Upper lobe of right lung (tissue), 1 donor: ENCODE data around the gene RSF1. TPM values are rescaled to one million over a fixed set of nuclear protein-coding genes. Genes with fewer than 3 reads are reported as not detected.
A peak's percentile ranks its signal among the peaks of the same experiment; 100 is the strongest.

Experiments used
- ATAC-seq: fragments of 200-7000 bp; cut with Tn5 transposase; one replicate; pipeline ENCODE4 v1.9.1; 2020; ENCODE audit warnings: mild to moderate bottlenecking, moderate library complexity
- DNase-seq: peaks from one replicate; pipeline ENCODE4 v3.0.0-alpha.2; 2020
- H3K27ac ChIP-seq: fragments of 200-600 bp; one replicate; pipeline ENCODE4 v1.8.0; 2022
- H3K27me3 ChIP-seq: fragments of 200-600 bp; one replicate; pipeline ENCODE4 v1.8.0; 2022; ENCODE audit warnings: mild to moderate bottlenecking
- H3K36me3 ChIP-seq: fragments of 200-600 bp; one replicate; pipeline ENCODE4 v1.8.0; 2022
- H3K4me1 ChIP-seq: fragments of 200-600 bp; one replicate; pipeline ENCODE4 v1.8.0; 2022
- H3K4me3 ChIP-seq: fragments of 200-600 bp; one replicate; pipeline ENCODE4 v1.8.0; 2022; ENCODE audit warnings: mild to moderate bottlenecking
- H3K9me3 ChIP-seq: fragments of 200-600 bp; one replicate; pipeline ENCODE4 v1.8.0; 2022
- intact Hi-C: fragments of 100-400 bp; cut with DNase I; formaldehyde crosslinking; loops from one replicate; pipeline ENCODE4 v1.11.0; 2022
- total RNA-seq: library from RNA; stranded (reverse); fragmentation: NEBNext Ultra II Directional; extraction: Animal tissue kit (Norgen Biotek cat#: 25700); gene quantifications from one replicate; pipeline ENCODE4 v1.2.1, GENCODE V29; 2021
- TF ChIP-seq, protein P1 (sequence below): fragments of 200-600 bp; IDR thresholded peaks from one replicate; pipeline ENCODE4 v1.8.0; 2022; ENCODE audit warnings: antibody characterized with exemption
- donor health status: DM: no; HTN: yes; CAD: no; lungs with severe emphysema.

Gene RSF1
- total RNA-seq, 1 donor from 2014 or later: 62.5 TPM

DNA sequence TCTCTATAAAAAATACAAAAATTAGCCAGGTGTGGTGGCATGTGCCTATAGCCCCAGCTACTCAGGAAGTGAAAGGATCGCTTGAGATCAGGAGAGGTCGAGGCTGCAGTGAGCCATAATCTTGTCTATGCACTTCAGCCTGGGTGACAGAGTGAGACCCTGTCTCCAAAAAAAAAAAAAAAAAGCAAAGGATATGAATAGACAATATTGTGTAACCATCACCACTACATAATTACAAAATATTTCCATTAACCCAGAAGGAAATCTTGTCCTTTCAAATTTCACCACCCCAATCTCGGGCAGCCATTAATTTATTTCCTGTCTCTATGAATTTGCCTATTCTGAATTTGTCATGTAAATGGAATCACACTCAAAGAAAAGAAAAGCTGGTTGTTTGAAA, 21.2 kb downstream of the RSF1 start:
- Histone ChIP-seq H3K4me1 (peaks cover 3% of the 10 kb centered on the region), H3K36me3 (no peaks in the 10 kb centered on the region), H3K27me3 (no peaks in the 10 kb centered on the region), H3K27ac (no peak overlapping the region), H3K4me3 (no peak overlapping the region), H3K9me3 (no peaks in the 10 kb centered on the region)
- intact Hi-C loops: no loop called here
- no peak for ATAC-seq
- TF ChIP-seq, protein P1, sequence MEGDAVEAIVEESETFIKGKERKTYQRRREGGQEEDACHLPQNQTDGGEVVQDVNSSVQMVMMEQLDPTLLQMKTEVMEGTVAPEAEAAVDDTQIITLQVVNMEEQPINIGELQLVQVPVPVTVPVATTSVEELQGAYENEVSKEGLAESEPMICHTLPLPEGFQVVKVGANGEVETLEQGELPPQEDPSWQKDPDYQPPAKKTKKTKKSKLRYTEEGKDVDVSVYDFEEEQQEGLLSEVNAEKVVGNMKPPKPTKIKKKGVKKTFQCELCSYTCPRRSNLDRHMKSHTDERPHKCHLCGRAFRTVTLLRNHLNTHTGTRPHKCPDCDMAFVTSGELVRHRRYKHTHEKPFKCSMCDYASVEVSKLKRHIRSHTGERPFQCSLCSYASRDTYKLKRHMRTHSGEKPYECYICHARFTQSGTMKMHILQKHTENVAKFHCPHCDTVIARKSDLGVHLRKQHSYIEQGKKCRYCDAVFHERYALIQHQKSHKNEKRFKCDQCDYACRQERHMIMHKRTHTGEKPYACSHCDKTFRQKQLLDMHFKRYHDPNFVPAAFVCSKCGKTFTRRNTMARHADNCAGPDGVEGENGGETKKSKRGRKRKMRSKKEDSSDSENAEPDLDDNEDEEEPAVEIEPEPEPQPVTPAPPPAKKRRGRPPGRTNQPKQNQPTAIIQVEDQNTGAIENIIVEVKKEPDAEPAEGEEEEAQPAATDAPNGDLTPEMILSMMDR: no peak
- DNase-seq: no peak

DNA sequence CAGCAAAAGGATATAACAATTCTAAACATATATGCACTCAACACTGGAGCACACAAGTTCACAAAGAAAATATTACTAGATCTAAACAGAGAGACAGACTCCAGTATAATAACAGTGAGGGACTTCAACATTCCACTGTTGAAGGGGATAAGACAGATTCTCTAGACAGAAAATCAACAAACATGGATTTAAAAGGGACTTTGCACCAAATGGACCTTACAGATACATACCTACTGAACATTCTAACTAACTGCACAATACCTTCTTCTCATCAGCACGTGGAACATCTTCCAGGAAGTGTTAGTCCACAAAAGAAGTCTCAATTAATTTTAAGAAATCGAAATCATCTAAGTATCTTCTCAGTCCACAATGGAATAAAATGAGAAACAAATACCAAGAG, 26.6 kb downstream of the RSF1 start:
- peaks cover 3% of the 10 kb centered on the region for H3K4me1 ChIP-seq
- no peak overlapping the region for H3K27ac ChIP-seq
- no peak for DNase-seq
- H3K4me3 ChIP-seq: no peak overlapping the region
- ATAC-seq: no peak
- H3K9me3 ChIP-seq: no peaks in the 10 kb centered on the region
- H3K27me3 ChIP-seq: no peaks in the 10 kb centered on the region
- TF ChIP-seq, protein P1: no peak
- intact Hi-C loops: no loop called here
- H3K36me3 ChIP-seq: no peaks in the 10 kb centered on the region

DNA sequence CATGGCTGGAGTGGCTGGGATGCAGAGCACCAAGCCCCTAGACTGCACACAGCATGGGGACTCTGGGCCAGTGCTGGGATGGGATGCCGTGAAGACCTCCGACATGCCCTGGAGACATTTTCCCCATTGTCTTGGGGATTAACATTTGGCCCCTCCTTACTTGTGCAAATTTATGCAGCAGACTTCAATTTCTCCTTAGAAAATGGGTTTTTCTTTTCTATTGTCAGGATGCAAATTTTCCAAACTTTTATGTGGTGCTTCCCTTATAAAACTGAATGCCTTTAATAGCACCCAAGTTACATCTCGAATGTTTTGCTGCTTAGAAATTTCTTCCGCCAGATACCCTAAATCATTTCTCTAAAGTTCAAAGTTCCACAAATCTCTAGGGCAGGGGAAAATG, 29.2 kb downstream of the RSF1 start:
- H3K9me3 ChIP-seq: no peaks in the 10 kb centered on the region
- no peaks in the 10 kb centered on the region for H3K4me1 ChIP-seq
- ATAC-seq: no peak
- H3K27me3 ChIP-seq: no peaks in the 10 kb centered on the region
- H3K4me3 ChIP-seq: no peak overlapping the region
- TF ChIP-seq, protein P1: no peak
- no peaks in the 10 kb centered on the region for H3K36me3 ChIP-seq
- no peak overlapping the region for H3K27ac ChIP-seq
- intact Hi-C loops: no loop called here
- DNase-seq: no peak

DNA sequence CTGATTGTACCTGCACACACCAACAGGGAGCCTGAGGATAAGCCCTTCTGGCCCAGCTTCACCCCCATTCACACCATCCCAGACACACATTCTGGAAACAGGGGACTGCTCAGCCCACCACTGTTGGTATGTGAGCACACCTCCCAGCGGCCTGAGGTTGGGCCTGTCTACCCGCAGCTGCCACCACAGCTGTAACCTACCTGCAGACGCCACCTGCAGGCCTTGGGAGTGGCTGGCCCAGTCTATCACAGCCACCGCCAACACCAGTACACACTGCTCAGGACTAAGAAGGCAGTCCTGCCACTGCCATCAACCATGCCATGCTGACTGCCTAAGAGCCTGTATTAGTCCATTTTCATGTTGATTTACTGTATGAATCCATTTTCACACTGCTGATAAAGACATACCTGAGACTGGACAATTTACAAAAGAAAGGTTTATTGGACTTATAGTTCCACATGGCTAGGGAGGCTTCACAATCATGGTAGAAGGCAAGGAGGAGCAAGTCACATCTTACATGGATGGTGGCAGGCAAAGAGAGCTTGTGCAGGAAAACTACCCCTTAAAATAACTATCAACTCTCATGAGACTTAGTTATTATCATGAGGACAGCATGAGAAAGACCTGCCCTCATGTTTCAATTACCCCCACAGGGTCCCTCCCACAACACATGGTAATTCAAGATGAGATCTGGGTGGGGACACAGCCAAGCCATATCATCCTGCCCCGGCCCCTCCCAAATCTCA, 30.6 kb downstream of the RSF1 start:
- Histone ChIP-seq H3K4me3 (no peak overlapping the region), H3K27me3 (no peaks in the 10 kb centered on the region), H3K4me1 (no peaks in the 10 kb centered on the region), H3K27ac (no peak overlapping the region), H3K9me3 (no peaks in the 10 kb centered on the region), H3K36me3 (no peaks in the 10 kb centered on the region)
- no peak for DNase-seq
- ATAC-seq: peak; percentile 15
- TF ChIP-seq, protein P1: no peak
- intact Hi-C loops: no loop called here

DNA sequence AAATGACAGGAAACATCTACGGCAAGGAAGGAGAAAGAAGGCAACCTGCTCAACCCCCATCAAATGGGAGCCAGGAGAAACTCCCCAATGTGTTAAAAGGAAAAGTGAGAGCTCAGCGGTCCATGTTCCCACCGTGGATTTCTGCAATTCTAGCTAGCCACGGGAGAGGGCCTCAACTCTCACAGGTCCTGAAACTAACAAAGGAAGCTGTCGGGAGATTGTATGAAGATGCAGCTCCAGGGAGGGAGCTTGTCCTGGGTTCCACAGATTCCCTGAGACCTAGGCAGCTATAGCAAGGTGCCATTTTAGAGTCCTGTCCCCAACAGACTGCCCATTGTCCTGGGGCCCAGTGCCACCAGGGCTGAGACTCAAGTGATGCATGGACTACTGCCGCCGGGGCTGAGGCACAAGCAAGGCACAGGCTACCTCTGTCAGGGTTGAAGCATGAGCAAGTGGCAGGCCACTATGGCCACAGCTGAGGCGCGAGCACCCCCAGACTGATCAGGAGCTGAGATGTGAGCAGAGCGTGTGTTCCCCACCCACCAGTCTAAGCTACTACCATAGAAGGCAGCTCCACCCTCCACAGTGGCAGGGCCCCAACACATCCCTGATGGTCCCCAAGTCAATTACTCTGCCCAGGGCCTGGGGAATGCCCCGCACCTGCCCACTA, 31.3 kb downstream of the RSF1 start:
- TF ChIP-seq, protein P1: no peak
- Histone ChIP-seq H3K4me1 (no peaks in the 10 kb centered on the region), H3K9me3 (no peaks in the 10 kb centered on the region), H3K4me3 (no peak overlapping the region), H3K27me3 (no peaks in the 10 kb centered on the region), H3K36me3 (no peaks in the 10 kb centered on the region), H3K27ac (no peak overlapping the region)
- ATAC-seq (peak; percentile 19), DNase-seq (no peak)
- intact Hi-C loops: no loop called here
